Kidney capillary endothelial cell (primary cell): ENCODE results near the gene RBP3.

ENCODE experiments used
- DNase-seq: peaks from one replicate; pipeline ENCODE4 v3.0.0-alpha.2; 2018; ENCODE audit warnings: low spot score

The RBP3 gene

DNA sequence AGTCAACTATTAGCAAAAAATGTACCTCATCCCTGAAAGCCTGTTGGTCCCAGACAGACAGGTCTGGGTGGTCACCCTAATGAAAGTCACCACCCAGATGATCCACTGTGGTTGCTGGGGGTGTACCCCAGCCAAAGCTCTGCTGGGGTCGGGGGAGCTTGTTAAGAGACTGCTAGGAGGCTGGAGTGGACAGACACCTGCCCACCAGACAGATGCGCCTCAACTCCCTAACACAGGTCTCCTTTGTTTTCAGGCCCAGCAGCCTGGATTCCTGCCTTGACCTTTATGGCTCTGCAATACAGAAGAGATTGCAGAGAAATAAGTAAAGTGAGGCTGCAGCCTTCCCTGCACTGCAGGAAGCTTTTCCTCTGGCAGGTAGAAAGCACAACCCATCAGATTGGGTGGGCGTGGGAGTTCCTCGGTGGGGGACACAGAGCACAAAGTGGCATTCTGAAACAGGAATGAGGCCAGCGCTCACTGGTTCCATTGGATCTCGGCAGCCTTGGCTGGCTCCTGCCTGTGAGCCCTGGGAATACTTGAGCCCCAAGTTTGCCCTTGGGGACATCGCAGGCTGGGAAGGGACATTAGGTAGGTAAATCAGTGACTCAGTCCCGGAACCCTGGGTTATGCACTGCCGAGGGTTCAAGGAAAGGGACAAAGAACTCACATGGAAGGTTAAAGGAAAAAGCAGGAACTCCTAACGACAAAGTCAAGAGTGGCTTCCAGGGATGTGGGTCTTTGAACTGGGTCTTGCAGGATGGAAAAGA lies 53.9 kb downstream of the RBP3 start:
- DNase-seq: no peak

DNA sequence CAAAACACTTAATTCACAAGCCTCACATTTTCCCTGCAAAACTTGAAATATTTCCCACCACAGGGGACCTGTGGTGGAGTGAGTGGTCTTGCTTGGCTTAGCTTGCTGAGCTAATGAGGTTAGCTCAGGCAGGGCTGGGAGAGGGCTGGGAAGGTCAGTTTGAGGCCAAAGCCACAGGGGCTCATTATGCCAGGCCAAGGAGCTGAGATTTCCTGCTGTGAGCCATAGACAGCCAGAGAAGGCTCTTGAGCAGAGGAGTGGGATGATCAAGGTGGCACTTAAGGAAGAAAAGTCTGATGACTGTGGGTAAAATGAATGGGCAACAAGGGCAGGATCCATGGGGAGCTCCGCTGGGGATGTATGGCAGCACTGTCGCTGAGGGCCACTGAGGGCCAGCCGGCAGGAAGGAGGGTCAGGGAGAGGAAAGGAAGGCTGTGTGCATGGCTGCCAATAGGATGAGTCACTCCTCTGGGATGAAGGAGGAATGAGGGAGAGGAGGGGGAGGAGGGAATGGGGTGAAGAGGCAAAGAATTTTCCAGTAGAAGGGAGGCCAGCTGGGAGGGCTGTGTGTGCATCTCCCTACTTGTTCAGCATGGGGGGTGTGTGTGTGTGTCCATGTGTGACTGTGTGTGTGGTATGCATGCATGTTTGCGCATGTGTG lies 54.6 kb downstream of the RBP3 start:
- DNase-seq: peak; percentile 16

DNA sequence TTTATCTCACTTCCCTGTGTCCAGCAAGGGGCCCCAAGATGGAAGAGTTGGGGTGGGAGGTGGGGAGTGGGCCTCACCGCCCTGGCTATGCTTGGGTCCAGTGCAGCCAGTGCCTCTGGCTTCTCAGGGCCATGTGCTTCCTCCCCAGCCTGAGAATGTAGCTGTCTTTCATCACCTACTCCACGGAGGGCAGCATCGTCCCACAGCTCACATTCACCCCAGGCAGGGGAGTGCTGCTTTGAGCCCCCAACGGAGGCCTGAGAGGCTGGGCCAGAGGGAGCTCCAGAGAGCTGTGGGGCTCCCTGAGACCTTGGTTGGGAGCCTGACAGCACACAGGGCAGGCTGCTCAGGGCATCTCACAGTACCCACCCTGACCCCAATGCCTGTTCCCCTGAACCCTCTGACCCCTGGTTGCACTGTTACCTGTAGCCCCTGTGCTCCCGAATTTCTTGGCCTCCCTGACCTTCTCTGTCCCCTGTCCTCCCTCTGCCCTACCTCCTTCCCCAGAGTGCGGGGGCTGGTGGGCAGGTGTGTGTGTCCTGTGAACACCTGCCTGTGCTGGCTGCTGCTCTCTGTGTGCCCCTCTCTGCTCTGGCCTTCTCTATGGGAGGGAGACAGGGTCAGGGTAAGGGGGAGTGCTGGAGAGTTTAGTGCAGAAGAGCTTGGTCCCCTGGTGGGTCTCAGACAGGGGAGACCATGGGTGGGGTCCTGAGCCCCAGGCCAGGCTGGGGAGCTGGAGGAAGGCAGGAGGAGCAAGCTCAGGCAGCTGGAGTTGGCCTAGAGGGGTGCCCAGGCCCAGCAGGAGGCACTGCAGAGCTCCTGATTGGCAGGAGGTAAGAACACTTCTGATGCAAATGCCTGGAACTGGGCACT lies 55.5 kb downstream of the RBP3 start:
- DNase-seq: no peak

GRCh38 chr10:47404446-47404845 lies 56.3 kb downstream of the RBP3 start:
- no peak for DNase-seq

DNA sequence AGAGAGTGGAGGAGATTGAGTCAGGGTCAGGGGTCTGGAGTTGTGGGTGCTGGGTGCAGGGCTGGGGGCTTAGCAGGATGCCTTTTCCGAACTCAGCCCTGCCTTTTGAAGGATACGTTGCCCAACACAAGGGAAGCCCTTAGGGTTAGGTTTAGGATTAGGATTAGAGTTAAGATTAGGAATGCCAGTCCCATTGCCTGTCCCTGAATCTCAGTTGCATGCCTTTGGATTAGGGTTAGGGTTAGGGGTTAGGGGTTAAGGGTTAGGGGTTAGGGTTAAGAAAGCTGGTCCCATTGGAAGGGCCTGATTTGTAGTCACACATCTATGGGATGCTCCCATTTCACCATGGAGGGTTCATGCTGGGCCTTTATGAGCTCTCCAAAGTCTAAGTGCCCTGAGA lies 56.8 kb downstream of the RBP3 start:
- no peak for DNase-seq

GRCh38 chr10:47405857-47406547 lies 57.8 kb downstream of the RBP3 start:
- no peak for DNase-seq

DNA sequence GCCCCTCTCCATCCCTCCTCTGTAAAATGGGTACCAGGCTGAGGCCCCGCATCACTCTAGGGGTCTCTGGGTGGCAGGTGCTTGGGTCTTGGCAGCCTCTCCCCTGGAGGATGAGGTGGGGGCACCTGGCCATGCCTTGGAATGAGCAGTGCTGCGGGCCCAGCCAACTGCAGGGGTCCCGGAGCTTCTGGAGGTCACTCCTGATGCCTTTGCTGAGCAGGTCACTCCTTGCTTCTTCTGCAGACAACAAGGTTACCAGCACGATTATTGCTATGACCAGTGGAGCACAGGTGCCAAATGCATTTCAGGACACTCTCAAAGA lies 58.3 kb downstream of the RBP3 start:
- DNase-seq: no peak

DNA sequence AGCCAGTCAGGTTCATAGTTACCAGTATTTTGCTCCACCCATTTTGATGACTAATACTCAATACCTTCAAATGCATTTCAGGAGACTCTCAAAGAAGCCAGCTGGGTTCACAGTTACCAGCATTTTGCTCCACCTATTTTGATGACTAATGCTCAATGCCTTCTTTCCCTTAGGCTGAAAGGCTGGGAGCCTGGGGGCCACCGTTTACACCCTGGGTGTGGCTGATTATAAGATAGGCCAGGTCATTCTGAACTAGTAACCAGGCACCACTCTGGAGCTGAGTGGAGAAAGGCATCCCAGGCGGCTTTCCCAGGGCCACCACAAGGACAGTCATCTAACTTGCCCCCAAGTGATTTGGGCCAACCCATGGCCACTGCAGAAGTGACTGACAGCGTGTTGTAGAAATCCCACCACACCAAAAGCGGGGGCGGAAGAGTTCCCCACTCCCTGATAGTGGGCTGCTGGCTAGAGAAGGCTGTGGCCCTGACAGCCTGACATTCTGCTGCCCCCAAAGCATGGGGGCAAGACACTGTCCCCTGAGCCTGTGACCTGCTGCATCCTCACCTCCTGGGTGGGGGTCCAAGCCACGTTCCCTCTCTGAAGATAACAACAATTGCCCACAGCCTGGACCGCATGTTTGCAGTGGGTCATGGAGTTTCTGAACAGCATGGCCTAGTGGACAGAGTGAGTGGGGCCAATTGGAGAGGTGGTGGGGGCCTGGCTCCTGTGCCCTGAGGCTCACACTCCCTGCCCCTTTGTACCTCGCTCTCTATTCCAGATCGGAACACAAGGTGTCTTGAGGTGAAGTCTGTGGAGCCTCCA lies 58.9 kb downstream of the RBP3 start:
- DNase-seq: no peak
